ENCODE data around the gene TMEM181. TPM values are rescaled to one million over a fixed set of nuclear protein-coding genes. Genes with fewer than 3 reads are reported as not detected.

TMEM181 gene
- total and polyA plus RNA-seq, 2 of the 13 experiments (the other 11 are each of a cell fraction or from before 2014, with no cell fraction given), result 59.1 to 108 TPM

- TF ChIP-seq ZNF331 (CRISPR knock-in tag; IDR thresholded peaks at IDR 0.05) (peak; percentile 62; the same call in 1 of the 2 replicates), MAZ (IDR thresholded peaks at IDR 0.05; ENCODE audit: borderline replicate concordance, low read depth, low read length) (peak; percentile 72; the same call in 1 of the 2 replicates), MAZ (CRISPR knock-in tag; IDR thresholded peaks at IDR 0.05; ENCODE audit: low read depth) (no peak; the same call in none of the 2 replicates), TAF1 (CRISPR knock-in tag; IDR thresholded peaks at IDR 0.05) (no peak), ZSCAN21 (CRISPR knock-in tag; IDR thresholded peaks at IDR 0.05; ENCODE audit: borderline replicate concordance) (peak; percentile 51; the same call in 1 of the 2 replicates), ZBTB21 (CRISPR knock-in tag; IDR thresholded peaks at IDR 0.05) (0 out of 2 replicates have a peak, but pooled peaks have one; percentile 18), SSRP1 (CRISPR knock-in tag; IDR thresholded peaks at IDR 0.05) (no peak), SETDB1 (CRISPR knock-in tag; IDR thresholded peaks at IDR 0.05; ENCODE audit: borderline replicate concordance) (no peak), THAP8 (CRISPR knock-in tag; IDR thresholded peaks at IDR 0.05; ENCODE audit: borderline replicate concordance) (0 out of 2 replicates have a peak, but pooled peaks have one; percentile 46), ZNF691 (CRISPR knock-in tag; IDR thresholded peaks at IDR 0.05; ENCODE audit: borderline replicate concordance, low read depth) (no peak), TOPORS (CRISPR knock-in tag; IDR thresholded peaks at IDR 0.05) (peak; percentile 40; the same call in 1 of the 2 replicates), CREM (IDR thresholded peaks at IDR 0.05) (no peak), CREM (CRISPR knock-in tag; IDR thresholded peaks at IDR 0.05) (no peak), ZBTB14 (CRISPR knock-in tag; IDR thresholded peaks at IDR 0.05) (0 out of 2 replicates have a peak, but pooled peaks have one; percentile 23), KLF12 (CRISPR knock-in tag; IDR thresholded peaks at IDR 0.05; ENCODE audit: borderline replicate concordance) (peak; percentile 61; the same call in 1 of the 2 replicates), HOXD1 (CRISPR knock-in tag; IDR thresholded peaks at IDR 0.05) (0 out of 2 replicates have a peak, but pooled peaks have one; percentile 41), GLI4 (CRISPR knock-in tag; IDR thresholded peaks at IDR 0.05; ENCODE audit: borderline replicate concordance) (0 out of 2 replicates have a peak, but pooled peaks have one; percentile 49), RELA (CRISPR knock-in tag; IDR thresholded peaks at IDR 0.05) (no peak), MAFG (CRISPR knock-in tag; IDR thresholded peaks at IDR 0.05) (no peak), ZSCAN9 (CRISPR knock-in tag; IDR thresholded peaks at IDR 0.05; ENCODE audit: borderline replicate concordance) (peak; percentile 12; the same call in 1 of the 2 replicates), ZNF143 (CRISPR knock-in tag; IDR thresholded peaks at IDR 0.05) (no peak), KDM2A (CRISPR knock-in tag; IDR thresholded peaks at IDR 0.05; ENCODE audit: borderline replicate concordance, low read depth) (0 out of 2 replicates have a peak, but pooled peaks have one; percentile 12), PATZ1 (CRISPR knock-in tag; IDR thresholded peaks at IDR 0.05) (peak; percentile 94), ZNF282 (IDR thresholded peaks at IDR 0.05; ENCODE audit: partially characterized antibody) (no peak), ZNF546 (CRISPR knock-in tag; conservative IDR thresholded peaks at IDR 0.05) (peak; percentile 39; the same call in 1 of the 2 replicates), SP2 (CRISPR knock-in tag; IDR thresholded peaks at IDR 0.05) (peak; percentile 56; the same call in 1 of the 2 replicates)
Observed at GRCh38 chr6:158536891-158537798, 22.7 kb upstream of the TMEM181 start (continued).

Data from HepG2 (cell line).